A549 (cell line): Measurements from ENCODE around the gene CDH18. TPM values are rescaled to one million over a fixed set of nuclear protein-coding genes. Genes with fewer than 3 reads are reported as not detected.
A peak's percentile ranks its signal among the peaks of the same experiment; 100 is the strongest.

ENCODE experiments used
- ATAC-seq, 2 experiments: fragments of 200-7000 bp in 1 of 2; fragments of >200 bp in 1 of 2; cut with Nextera tagmentation in 1 of 2; cut with Tn5 transposase in 1 of 2; 3 replicates each; pipeline versions ENCODE4 v1.8.0 to v1.9.1; 2018 to 2020; ENCODE audit warnings: mild to moderate bottlenecking in 1 of 2, moderate library complexity in 1 of 2
- CTCF ChIA-PET: fragments of 300-600 bp; sonication (Branson Sonifier 250); formaldehyde crosslinking; extraction: SDS; loops from one replicate; lab custom pipeline; 2021; ENCODE audit warnings: antibody characterized with exemption, inconsistent platforms; lab: Yijun Ruan, JAX
- POLR2A ChIA-PET: fragments of 350-600 bp; formaldehyde crosslinking; extraction: SDS; loops from one replicate; lab custom pipeline; 2021; ENCODE audit warnings: antibody characterized with exemption, inconsistent platforms; lab: Yijun Ruan, JAX
- DNase-seq, 2 experiments: peaks; one replicate each; pipeline versions ENCODE4 v3.0.0 to v3.0.0-alpha.2; 2011 to 2016; ENCODE audit warnings: low read depth in 1 of 2, low spot score in 1 of 2
- FAIRE-seq: peaks from 2 replicates; lab custom pipeline; 2011; peaks lifted over from hg19 to GRCh38; lab: Jason Lieb, UNC
- H3K27ac ChIP-seq, 2 experiments: fragments of >200 bp; sonication (Bioruptor Twin); formaldehyde crosslinking; 3 replicates each; pipeline ENCODE4 v1.5.1; 2016 to 2017
- H3K4me1 ChIP-seq: fragments of >200 bp; sonication (Bioruptor Twin); formaldehyde crosslinking; 3 replicates; pipeline ENCODE4 v1.6.1; 2016
- H3K4me2 ChIP-seq: fragments of >200 bp; sonication (Bioruptor Twin); formaldehyde crosslinking; 3 replicates; pipeline ENCODE4 v1.6.1; 2016
- H3K4me3 ChIP-seq: fragments of >200 bp; sonication (Bioruptor Twin); formaldehyde crosslinking; 3 replicates; pipeline ENCODE4 v1.5.1; 2016
- H3K9me3 ChIP-seq: fragments of >200 bp; sonication (Bioruptor Twin); formaldehyde crosslinking; 3 replicates; pipeline ENCODE4 v1.6.1; 2016
- MAFK ChIP-seq: fragments of 450-650 bp; IDR thresholded peaks from 2 replicates; pipeline ENCODE4 v1.6.1; 2014; ENCODE audit not compliant: partially characterized antibody
- SMC3 ChIP-seq: fragments of >200 bp; sonication (Bioruptor Twin); formaldehyde crosslinking; IDR thresholded peaks from 3 replicates; pipeline ENCODE4 v1.6.1; 2018; ENCODE audit warnings: inconsistent platforms
- TP53 ChIP-seq: fragments of 250-450 bp; sonication (Bioruptor Pico); IDR thresholded peaks from 2 replicates; pipeline ENCODE4 v1.5.0; 2021; ENCODE audit warnings: mild to moderate bottlenecking, moderate library complexity
- WGBS: methylation state at CpG from one replicate; pipeline ENCODE4 v1.1.6; 2017; ENCODE audit errors: missing lambda C conversion rate; 5-methylcytosine and 5-hydroxymethylcytosine counted together
- polyA plus RNA-seq, 4 experiments: library from polyadenylated mRNA; depleted of rRNA in 3 of 4; stranded (reverse); fragments of >200 nt; fragmentation: RNase III in 1 of 4; extraction: RNeasy Plus Mini Kit Qiagen cat#74134 plus additional on column Dnase treatment in 1 of 4; gene quantifications; 2 replicates in 3 of 4; 3 replicates in 1 of 4; pipeline ENCODE4 v1.2.3, GENCODE V29; 2011 to 2017

The CDH18 gene
- polyA plus RNA-seq, 2 of the 4 experiments (the other 2 are of a cell fraction): not detected

DNA sequence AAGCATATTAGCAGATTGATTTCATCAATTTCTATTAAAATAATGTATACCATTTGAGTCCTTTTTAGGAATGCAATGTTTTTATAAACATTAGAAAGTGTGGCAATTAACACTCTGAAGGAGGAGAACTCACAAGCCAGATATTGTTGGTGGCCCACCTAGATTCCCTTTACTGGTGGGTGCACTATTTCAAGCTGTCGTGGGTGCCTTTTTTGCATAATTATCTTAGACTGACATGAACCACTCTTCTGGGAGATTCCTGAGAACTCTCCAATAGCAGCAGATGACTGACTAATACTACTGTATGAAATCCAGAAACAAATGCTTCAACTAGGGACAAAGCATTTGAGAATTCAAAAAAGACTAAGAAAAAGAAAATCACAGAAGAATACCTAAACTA lies 526.0 kb downstream of the CDH18 start (continued):
- no peak for TF ChIP-seq TP53 (CRISPR knock-in tag)
- TF ChIP-seq, all 56 proteins: peak for 0

DNA sequence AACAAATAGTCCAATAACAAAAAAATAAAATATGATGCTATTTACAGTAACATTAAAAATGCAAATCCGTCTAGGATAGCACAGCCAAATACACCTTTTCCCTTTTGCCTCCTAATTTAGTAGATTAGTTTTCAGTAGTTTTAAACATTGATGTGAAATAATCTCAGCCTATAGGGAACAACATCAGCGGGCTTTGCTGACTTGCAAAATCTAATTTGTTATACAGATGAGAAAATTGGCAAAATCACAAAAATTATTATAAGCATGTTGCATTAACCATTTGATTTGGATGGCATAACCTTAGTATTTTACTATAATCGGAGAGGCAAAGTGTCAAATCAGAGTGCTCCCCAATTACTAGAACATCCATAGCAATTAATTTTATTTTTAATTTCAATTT lies 563.5 kb downstream of the CDH18 start:
- H3K4me2 ChIP-seq: no peak overlapping the region
- POLR2A ChIA-PET: no interaction called here
- no peak overlapping the region for H3K27ac ChIP-seq
- no peak for FAIRE-seq
- no peak for TF ChIP-seq SMC3
- peak; percentile 34 for TF ChIP-seq MAFK
- DNase-seq: no peak
- no peak for ATAC-seq
- no peaks in the 10 kb centered on the region for H3K4me1 ChIP-seq
- CTCF ChIA-PET: no interaction called here
- no peak overlapping the region for H3K4me3 ChIP-seq
- 18% methylated on average over 3 of the region's 3 CpGs for WGBS
- H3K9me3 ChIP-seq: no peaks in the 10 kb centered on the region; the same call in 2 of the 3 replicates
